ENCODE data around the gene TICAM1. TPM values are rescaled to one million over a fixed set of nuclear protein-coding genes. Genes with fewer than 3 reads are reported as not detected.
"Not testable (repeated sequence)": the region's sequence is repeated elsewhere in the genome, so short reads cannot be mapped to it uniquely, and the experiment has no call there.

TICAM1 gene
- total and polyA plus RNA-seq, 2 experiments from 2014 or later: 3.7 to 21.3 TPM

GRCh38 chr19:4800591-4801081 lies 30.9 kb downstream of the TICAM1 start:
- Histone ChIP-seq H4K20me1 (ENCODE audit: insufficient read depth, poor library complexity, severe bottlenecking) (no peaks in the 10 kb centered on the region), H3K27me3 (no peaks in the 10 kb centered on the region), H3K9me2 (replicated peaks; ENCODE audit: insufficient read depth) (no peaks in the 10 kb centered on the region), H3K4me1 (ENCODE audit: insufficient read depth) (no peaks in the 10 kb centered on the region), H3K27ac (peak overlapping the region; percentile 51), H2AFZ (no peak overlapping the region), H3K4me3 (no peak overlapping the region), H3K9me3 (ENCODE audit: low read depth) (no peaks in the 10 kb centered on the region), H3K79me2 (peaks cover 11% of the 10 kb centered on the region), H3K4me2 (no peak overlapping the region), H3K36me3 (replicated peaks; ENCODE audit: insufficient read depth, low read depth) (no peaks in the 10 kb centered on the region)
- no peak for TF ChIP-seq EZH2 (IDR thresholded peaks at IDR 0.05; ENCODE audit: borderline replicate concordance)
- TF ChIP-seq EZH2phosphoT487 (IDR thresholded peaks at IDR 0.05; ENCODE audit: low read depth, severe bottlenecking, unreplicated experiment): no peak
- TF ChIP-seq CTCF (IDR thresholded peaks at IDR 0.05; ENCODE audit: poor library complexity): no peak
- DNase-seq (ENCODE audit: low spot score): peak; percentile 44
- 61% methylated on average over 11 of the region's 23 CpGs for WGBS (ENCODE audit: low lambda C conversion rate, missing lambda C conversion rate)

GRCh38 chr19:4795400-4795799 lies 36.1 kb downstream of the TICAM1 start:
- Histone ChIP-seq H3K9me3 (ENCODE audit: low read depth) (no peaks in the 10 kb centered on the region), H3K79me2 (peaks cover 46% of the 10 kb centered on the region), H3K4me3 (no peak overlapping the region), H3K4me1 (ENCODE audit: insufficient read depth) (peaks cover 7% of the 10 kb centered on the region), H4K20me1 (ENCODE audit: insufficient read depth, poor library complexity, severe bottlenecking) (no peaks in the 10 kb centered on the region), H2AFZ (no peak overlapping the region), H3K27me3 (no peaks in the 10 kb centered on the region), H3K27ac (no peak overlapping the region), H3K4me2 (no peak overlapping the region), H3K36me3 (replicated peaks; ENCODE audit: insufficient read depth, low read depth) (no peaks in the 10 kb centered on the region), H3K9me2 (replicated peaks; ENCODE audit: insufficient read depth) (no peaks in the 10 kb centered on the region)
- TF ChIP-seq EZH2 (IDR thresholded peaks at IDR 0.05; ENCODE audit: borderline replicate concordance) (no peak), CTCF (IDR thresholded peaks at IDR 0.05; ENCODE audit: poor library complexity) (no peak), EZH2phosphoT487 (IDR thresholded peaks at IDR 0.05; ENCODE audit: low read depth, severe bottlenecking, unreplicated experiment) (no peak)
- no peak for DNase-seq (ENCODE audit: low spot score)
- WGBS (ENCODE audit: low lambda C conversion rate, missing lambda C conversion rate): 86% methylated on average over 9 of the region's 9 CpGs

GRCh38 chr19:4794971-4795370 lies 36.5 kb downstream of the TICAM1 start:
- Histone ChIP-seq H3K27ac (no peak overlapping the region), H3K27me3 (no peaks in the 10 kb centered on the region), H3K79me2 (peaks cover 46% of the 10 kb centered on the region), H3K9me3 (ENCODE audit: low read depth) (no peaks in the 10 kb centered on the region), H3K4me3 (no peak overlapping the region), H3K4me1 (ENCODE audit: insufficient read depth) (peaks cover 7% of the 10 kb centered on the region), H2AFZ (no peak overlapping the region), H4K20me1 (ENCODE audit: insufficient read depth, poor library complexity, severe bottlenecking) (no peaks in the 10 kb centered on the region), H3K4me2 (no peak overlapping the region), H3K36me3 (replicated peaks; ENCODE audit: insufficient read depth, low read depth) (no peaks in the 10 kb centered on the region), H3K9me2 (replicated peaks; ENCODE audit: insufficient read depth) (no peaks in the 10 kb centered on the region)
- 94% methylated on average over 10 of the region's 11 CpGs for WGBS (ENCODE audit: low lambda C conversion rate, missing lambda C conversion rate)
- DNase-seq (ENCODE audit: low spot score): no peak
- TF ChIP-seq EZH2phosphoT487 (IDR thresholded peaks at IDR 0.05; ENCODE audit: low read depth, severe bottlenecking, unreplicated experiment) (no peak), EZH2 (IDR thresholded peaks at IDR 0.05; ENCODE audit: borderline replicate concordance) (no peak), CTCF (IDR thresholded peaks at IDR 0.05; ENCODE audit: poor library complexity) (no peak)

GRCh38 chr19:4793278-4793677 lies 38.2 kb downstream of the TICAM1 start:
- not testable (repeated sequence) for H3K9me2 ChIP-seq (replicated peaks; ENCODE audit: insufficient read depth); H3K27me3 ChIP-seq; H4K20me1 ChIP-seq (ENCODE audit: insufficient read depth, poor library complexity, severe bottlenecking); DNase-seq (ENCODE audit: low spot score); H3K27ac ChIP-seq; H3K4me3 ChIP-seq; H3K36me3 ChIP-seq (replicated peaks; ENCODE audit: insufficient read depth, low read depth); H2AFZ ChIP-seq; H3K9me3 ChIP-seq (ENCODE audit: low read depth); H3K4me1 ChIP-seq (ENCODE audit: insufficient read depth)
- Histone ChIP-seq H3K4me2 (peak overlapping the region; percentile 97), H3K79me2 (peaks cover 46% of the 10 kb centered on the region)
- 95% methylated on average over 19 of the region's 19 CpGs for WGBS (ENCODE audit: low lambda C conversion rate, missing lambda C conversion rate)

- WGBS (ENCODE audit: low lambda C conversion rate, missing lambda C conversion rate): 97% methylated on average over 22 of the region's 24 CpGs
- H3K79me2 ChIP-seq: peaks cover 46% of the 10 kb centered on the region
- DNase-seq (ENCODE audit: low spot score): not testable (repeated sequence)
These were observed 38.7 kb downstream of the TICAM1 start for GRCh38 chr19:4792866-4793195.

GRCh38 chr19:4792019-4792865 lies 39.3 kb downstream of the TICAM1 start:
- Histone ChIP-seq H3K27ac (peak overlapping the region; percentile 77), H2AFZ (peak overlapping the region; percentile 30), H3K79me2 (peaks cover 46% of the 10 kb centered on the region), H3K4me3 (peak overlapping the region; percentile 48), H3K4me2 (peak overlapping the region; percentile 97)
- not testable (repeated sequence) for H3K36me3 ChIP-seq (replicated peaks; ENCODE audit: insufficient read depth, low read depth); H3K4me1 ChIP-seq (ENCODE audit: insufficient read depth); H3K27me3 ChIP-seq; DNase-seq (ENCODE audit: low spot score); H3K9me2 ChIP-seq (replicated peaks; ENCODE audit: insufficient read depth); H3K9me3 ChIP-seq (ENCODE audit: low read depth); H4K20me1 ChIP-seq (ENCODE audit: insufficient read depth, poor library complexity, severe bottlenecking)
- 18% methylated on average over 70 of the region's 75 CpGs for WGBS (ENCODE audit: low lambda C conversion rate, missing lambda C conversion rate)

More at GRCh38 chr19:4792866-4793195, 38.7 kb downstream of the TICAM1 start:
- not testable (repeated sequence) for H3K4me1 ChIP-seq (ENCODE audit: insufficient read depth); H3K27ac ChIP-seq; H3K9me2 ChIP-seq (replicated peaks; ENCODE audit: insufficient read depth); H3K27me3 ChIP-seq; H3K4me3 ChIP-seq; H3K9me3 ChIP-seq (ENCODE audit: low read depth); H4K20me1 ChIP-seq (ENCODE audit: insufficient read depth, poor library complexity, severe bottlenecking); H2AFZ ChIP-seq; H3K36me3 ChIP-seq (replicated peaks; ENCODE audit: insufficient read depth, low read depth)
- H3K4me2 ChIP-seq: peak overlapping the region; percentile 97

Data from hepatocyte (in vitro differentiated cells).